T-cell (primary cell): ENCODE measurements around the gene DPY19L2. TPM values are rescaled to one million over a fixed set of nuclear protein-coding genes. Genes with fewer than 3 reads are reported as not detected.
"Not testable (repeated sequence)": the region's sequence is repeated elsewhere in the genome, so short reads cannot be mapped to it uniquely, and the experiment has no call there.

Experiments used
- ATAC-seq, 4 experiments: fragments of 200-7000 bp in 3 of 4; fragments of 150-1000 bp in 1 of 4; cut with Tn5 transposase; replicated peaks in 1 of 4; 1 replicate in 3 of 4; 2 replicates in 1 of 4; pipeline ENCODE4 v1.10.0; 2021; ENCODE audit warnings: moderate library complexity in 3 of 4, mild to moderate bottlenecking in 2 of 4, moderate number of reproducible peaks in 1 of 4
- CTCF ChIA-PET, 2 donors: fragments of 300-600 bp; sonication (Branson Sonifier 250); formaldehyde crosslinking; loops; one replicate each; lab custom pipeline; 2022; ENCODE audit warnings: antibody characterized with exemption in 2 of 2; lab: Charles Lee
- POLR2A ChIA-PET, 2 donors: fragments of 300-600 bp; sonication (Branson Sonifier 250); formaldehyde crosslinking; loops; one replicate each; lab custom pipeline; 2022; ENCODE audit warnings: antibody characterized with exemption in 2 of 2; lab: Charles Lee
- DNase-seq, 35 experiments: peaks; one replicate each; pipeline versions ENCODE4 v3.0.0 to v3.0.0-alpha.2; 2013 to 2023
- H3K27ac ChIP-seq: one replicate; pipeline ENCODE4 v1.5.1; 2013; ENCODE audit warnings: low read length
- H3K27me3 ChIP-seq, 2 experiments: replicated peaks in 1 of 2; 1 replicate in 1 of 2; 2 replicates in 1 of 2; pipeline versions ENCODE4 v1.6.1 to v1.7.0; 2013; ENCODE audit warnings: low read length in 1 of 2, mixed read lengths in 1 of 2; ENCODE audit not compliant: control insufficient read depth in 2 of 2, insufficient read depth in 2 of 2; ENCODE audit errors: extremely low read depth in 1 of 2
- H3K36me3 ChIP-seq, 2 donors: 1 replicate in 1 of 2; 2 replicates in 1 of 2; pipeline versions ENCODE4 v1.6.1 to v1.7.0; 2013; ENCODE audit warnings: low read length in 1 of 2; ENCODE audit not compliant: control insufficient read depth in 2 of 2, insufficient read depth in 1 of 2; ENCODE audit errors: extremely low read depth in 1 of 2
- H3K4me1 ChIP-seq, 2 experiments: 1 replicate in 1 of 2; 2 replicates in 1 of 2; pipeline versions ENCODE4 v1.6.1 to v1.7.0; 2013; ENCODE audit warnings: low read length in 2 of 2, mixed read lengths in 1 of 2; ENCODE audit not compliant: insufficient read depth in 2 of 2, control insufficient read depth in 1 of 2; ENCODE audit errors: extremely low read depth in 1 of 2
- H3K4me3 ChIP-seq, 2 donors: 1 replicate in 1 of 2; 2 replicates in 1 of 2; pipeline versions ENCODE4 v1.5.1 to v1.7.0; 2013; ENCODE audit warnings: mild to moderate bottlenecking in 2 of 2, low read length in 1 of 2, moderate library complexity in 1 of 2; ENCODE audit not compliant: control insufficient read depth in 1 of 2; ENCODE audit errors: extremely low read depth in 1 of 2
- H3K9me3 ChIP-seq: 2 replicates; pipeline ENCODE4 v1.7.0; 2013
- H3K27ac Mint-ChIP-seq, 2 donors: one replicate each; pipeline ENCODE4 v1.8.0; 2020 to 2021; ENCODE audit warnings: mild to moderate bottlenecking in 2 of 2, mixed read lengths in 2 of 2
- H3K27me3 Mint-ChIP-seq, 2 donors: one replicate each; pipeline ENCODE4 v1.8.0; 2021 to 2022; ENCODE audit warnings: mixed read lengths in 2 of 2
- H3K36me3 Mint-ChIP-seq: one replicate; pipeline ENCODE4 v1.8.0; 2021; ENCODE audit warnings: mixed read lengths
- H3K4me1 Mint-ChIP-seq, 3 donors: one replicate each; pipeline ENCODE4 v1.8.0; 2020 to 2022; ENCODE audit warnings: mixed read lengths in 3 of 3, mild to moderate bottlenecking in 1 of 3
- H3K4me3 Mint-ChIP-seq, 3 donors: one replicate each; pipeline ENCODE4 v1.8.0; 2020 to 2022; ENCODE audit warnings: mild to moderate bottlenecking in 3 of 3, mixed read lengths in 3 of 3, moderate library complexity in 3 of 3
- H3K9me3 Mint-ChIP-seq, 3 donors: one replicate each; pipeline ENCODE4 v1.8.0; 2020 to 2022; ENCODE audit warnings: mixed read lengths in 3 of 3
- WGBS: methylation state at CpG from one replicate; pipeline ENCODE4 v1.1.5; 2013; ENCODE audit warnings: missing lambda C conversion rate; ENCODE audit not compliant: insufficient coverage; 5-methylcytosine and 5-hydroxymethylcytosine counted together
- total RNA-seq, 35 experiments: library from RNA in 6 of 35; stranded (reverse) in 6 of 35; fragments of 120-200 nt in 1 of 35; gene quantifications; one replicate each; pipeline versions ENCODE4 v1.2.1 to v1.2.4 and lab custom pipeline; 2013 to 2026

The DPY19L2 gene
- total RNA-seq, 5 donors from 2014 or later (not counting 1 experiment from before 2014, with no cell fraction given): 1.5 to 7.0 (median 3.8) TPM

GRCh38 chr12:63551397-63551796 lies 116.9 kb downstream of the DPY19L2 start:
- H3K36me3 Mint-ChIP-seq, H3K4me1 Mint-ChIP-seq, H3K27me3 ChIP-seq, H3K9me3 Mint-ChIP-seq, H3K27ac ChIP-seq, H3K9me3 ChIP-seq, POLR2A ChIA-PET, H3K36me3 ChIP-seq, H3K4me1 ChIP-seq, H3K27ac Mint-ChIP-seq, H3K4me3 Mint-ChIP-seq, H3K4me3 ChIP-seq, CTCF ChIA-PET, DNase-seq, H3K27me3 Mint-ChIP-seq, ATAC-seq: not testable (repeated sequence)
- no CpG with 5 or more reads among the region's 13 CpGs for WGBS

- H3K27me3 ChIP-seq, H3K4me1 Mint-ChIP-seq, H3K9me3 Mint-ChIP-seq, ATAC-seq, DNase-seq, H3K27me3 Mint-ChIP-seq, H3K36me3 ChIP-seq, H3K36me3 Mint-ChIP-seq, H3K9me3 ChIP-seq, POLR2A ChIA-PET, H3K27ac Mint-ChIP-seq, H3K4me3 ChIP-seq, H3K4me3 Mint-ChIP-seq, H3K27ac ChIP-seq, H3K4me1 ChIP-seq, CTCF ChIA-PET: not testable (repeated sequence)
- WGBS: no CpG with 5 or more reads among the region's 2 CpGs
Measured at GRCh38 chr12:63549034-63549433, 119.3 kb downstream of the DPY19L2 start.

- H3K4me1 Mint-ChIP-seq, H3K27ac Mint-ChIP-seq, H3K9me3 Mint-ChIP-seq, H3K27ac ChIP-seq, ATAC-seq, H3K27me3 ChIP-seq, POLR2A ChIA-PET, H3K4me1 ChIP-seq, H3K36me3 Mint-ChIP-seq, H3K36me3 ChIP-seq, H3K4me3 Mint-ChIP-seq, H3K27me3 Mint-ChIP-seq, H3K4me3 ChIP-seq, DNase-seq, H3K9me3 ChIP-seq, CTCF ChIA-PET: not testable (repeated sequence)
- WGBS: no CpG with 5 or more reads among the region's 5 CpGs
Measured at GRCh38 chr12:63545298-63545916, 122.9 kb downstream of the DPY19L2 start.

- H3K4me3 ChIP-seq, H3K4me1 ChIP-seq, H3K27ac Mint-ChIP-seq, H3K9me3 ChIP-seq, DNase-seq, H3K27me3 Mint-ChIP-seq, ATAC-seq, POLR2A ChIA-PET, H3K9me3 Mint-ChIP-seq, H3K36me3 Mint-ChIP-seq, H3K27ac ChIP-seq, CTCF ChIA-PET, H3K36me3 ChIP-seq, H3K4me1 Mint-ChIP-seq, H3K27me3 ChIP-seq, H3K4me3 Mint-ChIP-seq: not testable (repeated sequence)
- no CpG with 5 or more reads among the region's 4 CpGs for WGBS
Measured at GRCh38 chr12:63538656-63539055, 129.6 kb downstream of the DPY19L2 start.

- ATAC-seq, H3K36me3 ChIP-seq, DNase-seq, H3K36me3 Mint-ChIP-seq, H3K4me1 Mint-ChIP-seq, CTCF ChIA-PET, H3K9me3 ChIP-seq, POLR2A ChIA-PET, H3K27me3 Mint-ChIP-seq, H3K27ac Mint-ChIP-seq, H3K9me3 Mint-ChIP-seq, H3K4me3 Mint-ChIP-seq, H3K27ac ChIP-seq, H3K4me1 ChIP-seq, H3K4me3 ChIP-seq, H3K27me3 ChIP-seq: not testable (repeated sequence)
Measured at GRCh38 chr12:63537838-63538237, 130.5 kb downstream of the DPY19L2 start.

GRCh38 chr12:63529641-63530040 lies 138.7 kb downstream of the DPY19L2 start:
- H3K36me3 ChIP-seq, H3K4me3 Mint-ChIP-seq, H3K27me3 Mint-ChIP-seq, H3K27ac Mint-ChIP-seq, H3K36me3 Mint-ChIP-seq, H3K27ac ChIP-seq, H3K4me3 ChIP-seq, H3K9me3 Mint-ChIP-seq, POLR2A ChIA-PET, H3K4me1 ChIP-seq, ATAC-seq, DNase-seq, H3K27me3 ChIP-seq, H3K4me1 Mint-ChIP-seq, H3K9me3 ChIP-seq: not testable (repeated sequence)
- WGBS: 87% methylated on average over 4 of the region's 7 CpGs
- CTCF ChIA-PET: interaction anchor here in 1 of 2 donors (0.6 kb wide), 1 partner anchor 139 kb away, joined by 4 read pairs; no protein-coding TSS in a partner anchor

- no peak overlapping the region for H3K4me3 Mint-ChIP-seq
- H3K27me3 Mint-ChIP-seq: no peaks in the 10 kb centered on the region
- H3K9me3 ChIP-seq: no peaks in the 10 kb centered on the region
Measured at GRCh38 chr12:63525831-63526230, 142.5 kb downstream of the DPY19L2 start.

More at GRCh38 chr12:63525831-63526230, 142.5 kb downstream of the DPY19L2 start:
- POLR2A ChIA-PET: no interaction called here
- H3K27ac Mint-ChIP-seq: no peak overlapping the region
- 95% methylated on average over 2 of the region's 4 CpGs for WGBS
- H3K4me1 Mint-ChIP-seq: no peaks in the 10 kb centered on the region
- Histone ChIP-seq H3K27ac (no peak overlapping the region), H3K27me3 (no peaks in the 10 kb centered on the region), H3K36me3 (no peaks in the 10 kb centered on the region), H3K4me3 (no peak overlapping the region), H3K4me1 (no peaks in the 10 kb centered on the region)
- DNase-seq: no peak
- H3K9me3 Mint-ChIP-seq: peaks cover 0 to 6% (median 0%) of the 10 kb centered on the region in 3 donors
- no peak for ATAC-seq
- H3K36me3 Mint-ChIP-seq: no peaks in the 10 kb centered on the region
- CTCF ChIA-PET: no interaction called here
